ENCODE results near the gene MYCN.
"Not testable (repeated sequence)": the region's sequence is repeated elsewhere in the genome, so short reads cannot be mapped to it uniquely, and the experiment has no call there.

MYCN gene

DNA sequence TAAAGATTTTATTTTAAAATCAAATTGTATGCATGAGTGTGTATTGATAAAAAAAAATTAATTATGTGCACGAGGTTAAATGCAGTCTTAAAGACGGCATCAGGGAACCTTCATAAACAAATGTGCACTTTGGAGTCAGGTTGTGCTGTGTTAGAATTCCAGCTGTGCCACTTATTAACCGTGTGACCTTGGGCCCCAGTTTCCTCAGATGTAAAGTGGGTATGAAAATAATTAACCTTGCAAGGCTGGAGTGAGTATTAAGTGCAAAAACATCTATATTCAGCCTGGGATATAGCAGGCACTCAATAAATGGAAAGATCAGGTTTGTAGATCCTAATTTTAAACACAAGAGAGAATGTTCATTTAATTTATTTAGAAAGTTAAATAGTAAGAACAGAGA lies 14.5 kb upstream of the MYCN start:
- TF ChIP-seq, protein P1, sequence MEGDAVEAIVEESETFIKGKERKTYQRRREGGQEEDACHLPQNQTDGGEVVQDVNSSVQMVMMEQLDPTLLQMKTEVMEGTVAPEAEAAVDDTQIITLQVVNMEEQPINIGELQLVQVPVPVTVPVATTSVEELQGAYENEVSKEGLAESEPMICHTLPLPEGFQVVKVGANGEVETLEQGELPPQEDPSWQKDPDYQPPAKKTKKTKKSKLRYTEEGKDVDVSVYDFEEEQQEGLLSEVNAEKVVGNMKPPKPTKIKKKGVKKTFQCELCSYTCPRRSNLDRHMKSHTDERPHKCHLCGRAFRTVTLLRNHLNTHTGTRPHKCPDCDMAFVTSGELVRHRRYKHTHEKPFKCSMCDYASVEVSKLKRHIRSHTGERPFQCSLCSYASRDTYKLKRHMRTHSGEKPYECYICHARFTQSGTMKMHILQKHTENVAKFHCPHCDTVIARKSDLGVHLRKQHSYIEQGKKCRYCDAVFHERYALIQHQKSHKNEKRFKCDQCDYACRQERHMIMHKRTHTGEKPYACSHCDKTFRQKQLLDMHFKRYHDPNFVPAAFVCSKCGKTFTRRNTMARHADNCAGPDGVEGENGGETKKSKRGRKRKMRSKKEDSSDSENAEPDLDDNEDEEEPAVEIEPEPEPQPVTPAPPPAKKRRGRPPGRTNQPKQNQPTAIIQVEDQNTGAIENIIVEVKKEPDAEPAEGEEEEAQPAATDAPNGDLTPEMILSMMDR (IDR thresholded peaks at IDR 0.05; ENCODE audit: control insufficient read depth, insufficient read depth, low read depth, low read length, missing control alignments): no peak
- no peak for DNase-seq (ENCODE audit: low read depth)
- H3K4me3 ChIP-seq (ENCODE audit: control insufficient read depth, low read depth, low read length): no peak overlapping the region

DNA sequence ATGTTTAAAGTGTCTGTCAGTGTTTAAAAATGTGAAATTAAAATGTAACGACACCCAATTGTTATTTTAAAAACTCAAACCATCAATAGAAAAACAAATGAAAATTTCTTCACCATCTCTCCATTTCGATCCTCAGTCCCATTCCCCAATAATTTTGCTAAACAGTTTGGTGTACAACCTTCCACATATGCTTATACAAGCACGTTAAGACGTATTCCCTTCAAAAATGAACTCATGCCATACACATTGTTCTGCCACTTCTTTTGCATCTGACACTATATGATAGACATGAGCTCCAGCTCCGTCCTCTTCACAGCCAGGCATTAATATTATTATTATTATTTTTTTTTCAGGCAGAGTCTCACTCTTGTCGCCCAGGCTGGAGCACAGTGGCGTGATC lies 14.1 kb upstream of the MYCN start:
- TF ChIP-seq, protein P1 (IDR thresholded peaks at IDR 0.05; ENCODE audit: control insufficient read depth, insufficient read depth, low read depth, low read length, missing control alignments): no peak
- no peak for DNase-seq (ENCODE audit: low read depth)
- H3K4me3 ChIP-seq (ENCODE audit: control insufficient read depth, low read depth, low read length): no peak overlapping the region

DNA sequence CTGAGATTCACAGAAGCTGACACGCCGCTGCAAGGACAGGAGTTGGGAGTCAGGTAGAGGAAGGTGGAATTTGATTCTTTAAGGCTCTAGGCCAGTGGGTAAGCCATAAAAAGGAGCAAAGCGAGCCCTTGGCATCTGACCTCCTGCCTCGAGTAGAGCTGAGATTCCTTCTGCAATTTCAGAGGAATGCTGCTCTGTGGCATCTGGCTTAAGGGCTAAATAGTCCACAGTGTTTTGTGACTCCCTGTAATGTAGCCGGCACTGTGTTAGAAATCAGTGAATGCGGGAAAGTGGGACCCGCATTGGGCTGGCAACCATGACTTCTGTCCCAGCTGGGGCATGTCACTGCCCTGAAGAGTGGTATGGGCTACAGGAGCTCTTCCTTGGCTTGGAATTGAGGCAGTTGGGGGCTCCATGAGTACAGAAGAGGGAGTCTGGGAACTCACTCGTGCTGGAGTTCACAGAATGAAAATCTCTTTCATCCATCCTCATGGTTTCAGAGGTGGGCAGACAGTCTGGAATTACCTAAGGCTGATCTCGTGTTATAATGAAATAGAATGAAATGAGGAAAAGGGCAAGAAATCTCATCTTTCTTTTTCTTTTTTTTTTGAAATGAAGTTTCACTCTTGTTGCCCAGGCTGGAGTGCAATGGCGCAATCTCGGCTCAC lies 12.7 kb upstream of the MYCN start:
- TF ChIP-seq, protein P1 (IDR thresholded peaks at IDR 0.05; ENCODE audit: control insufficient read depth, insufficient read depth, low read depth, low read length, missing control alignments): no peak
- no peak for DNase-seq (ENCODE audit: low read depth)
- H3K4me3 ChIP-seq (ENCODE audit: control insufficient read depth, low read depth, low read length): no peak overlapping the region

DNA sequence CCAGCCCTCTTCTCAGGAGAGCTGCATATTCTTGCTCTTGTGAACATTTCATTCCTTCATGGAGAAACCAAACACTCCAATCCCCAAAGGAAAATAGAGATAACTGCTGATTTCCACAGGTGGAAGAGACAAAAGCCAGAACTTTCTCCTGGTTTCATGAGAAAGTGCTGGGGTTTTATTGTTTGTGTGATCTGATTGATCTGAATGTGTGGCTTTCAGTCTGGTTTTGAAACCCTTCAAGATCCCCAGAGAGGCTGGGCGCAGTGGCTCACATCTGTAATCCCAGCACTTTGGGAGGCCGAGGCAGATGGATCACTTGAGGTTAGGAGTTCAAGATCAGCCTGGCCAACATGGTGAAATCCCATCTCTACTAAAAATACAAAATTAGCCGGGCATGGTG lies 11.3 kb upstream of the MYCN start:
- not testable (repeated sequence) for H3K4me3 ChIP-seq (ENCODE audit: control insufficient read depth, low read depth, low read length); DNase-seq (ENCODE audit: low read depth)

DNA sequence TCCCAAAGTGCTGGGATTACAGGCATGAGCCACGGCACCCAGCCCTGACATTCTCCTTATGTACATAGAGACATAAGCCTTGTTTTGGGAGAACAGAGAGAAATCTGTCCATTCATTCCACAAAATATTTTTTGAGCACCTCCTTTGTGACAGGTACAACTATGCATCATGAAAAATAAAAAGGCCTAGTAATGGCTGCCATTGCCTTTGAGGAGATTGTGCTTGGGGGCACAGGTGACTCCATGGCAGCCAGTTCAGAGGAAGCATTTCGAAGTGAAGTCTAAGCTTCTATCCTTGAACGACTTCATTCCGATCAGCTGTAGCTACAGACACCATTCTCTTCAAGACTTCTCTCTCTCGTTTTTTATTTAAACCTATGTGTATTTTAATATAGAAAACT lies 10.5 kb upstream of the MYCN start:
- DNase-seq (ENCODE audit: low read depth): no peak
- TF ChIP-seq, protein P1 (IDR thresholded peaks at IDR 0.05; ENCODE audit: control insufficient read depth, insufficient read depth, low read depth, low read length, missing control alignments): no peak
- no peak overlapping the region for H3K4me3 ChIP-seq (ENCODE audit: control insufficient read depth, low read depth, low read length)

DNA sequence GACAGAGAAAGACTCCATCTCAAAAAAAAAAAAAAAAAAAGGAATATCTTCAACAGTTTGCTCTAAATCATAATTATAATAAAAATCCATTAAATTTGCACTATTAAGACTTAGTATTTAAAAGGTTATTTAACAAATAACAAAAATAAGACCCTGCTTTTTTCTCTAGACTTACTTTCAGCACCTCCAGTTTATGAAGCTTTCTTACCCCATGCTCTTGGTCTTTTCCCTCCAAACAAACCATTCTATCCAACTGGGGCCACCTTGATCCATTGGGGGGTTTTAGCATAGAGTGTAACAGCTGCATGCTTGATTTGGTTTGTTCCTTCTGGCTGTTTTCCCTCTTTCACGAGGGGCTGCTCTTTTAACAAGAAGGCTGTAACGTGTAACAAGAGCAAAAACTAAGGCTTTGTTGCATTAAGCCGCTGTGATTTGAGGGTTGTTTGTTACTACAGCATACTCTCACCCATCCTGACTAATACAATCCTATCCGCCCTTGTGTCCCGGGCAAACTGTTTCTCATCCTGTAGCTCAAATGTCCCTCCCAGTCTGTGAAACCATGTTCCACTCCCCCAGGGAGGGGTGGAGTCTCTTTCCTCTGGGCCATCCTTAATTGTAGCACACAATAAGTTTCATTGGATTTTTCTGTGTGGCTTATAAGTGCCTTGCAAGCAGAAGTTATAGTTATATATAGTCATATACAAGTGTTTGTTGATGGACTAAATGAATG lies 9.6 kb upstream of the MYCN start:
- H3K4me3 ChIP-seq (ENCODE audit: control insufficient read depth, low read depth, low read length): no peak overlapping the region
- no peak for DNase-seq (ENCODE audit: low read depth)
- TF ChIP-seq, protein P1 (IDR thresholded peaks at IDR 0.05; ENCODE audit: control insufficient read depth, insufficient read depth, low read depth, low read length, missing control alignments): no peak

DNA sequence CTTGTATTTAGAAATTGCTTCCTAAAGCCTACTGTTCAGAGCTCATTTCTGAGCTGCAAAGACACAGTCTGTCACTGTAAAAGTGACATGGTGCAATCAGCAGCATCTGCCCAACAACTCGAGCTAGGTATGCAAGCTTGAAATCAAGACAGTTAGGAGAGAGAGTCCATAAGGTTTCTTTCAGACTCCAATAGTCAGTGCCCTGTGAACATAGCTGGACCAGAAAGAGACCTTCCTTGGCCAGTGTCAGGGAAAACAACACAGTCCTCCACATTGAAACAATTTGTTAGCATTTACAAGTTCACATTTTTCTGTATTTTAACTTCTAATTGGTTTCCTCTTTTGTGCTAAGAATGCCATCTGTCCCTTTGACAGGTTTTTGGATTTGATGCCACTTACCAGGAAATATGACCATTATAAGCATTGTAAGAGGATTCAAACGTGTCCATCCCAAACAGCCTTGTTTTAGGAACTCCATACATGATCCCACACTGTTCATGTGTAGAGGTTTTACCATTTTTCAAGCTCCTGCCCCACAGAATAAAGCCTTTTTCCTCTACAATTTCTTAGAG lies 8.9 kb upstream of the MYCN start:
- DNase-seq (ENCODE audit: low read depth): no peak
- TF ChIP-seq, protein P1 (IDR thresholded peaks at IDR 0.05; ENCODE audit: control insufficient read depth, insufficient read depth, low read depth, low read length, missing control alignments): no peak

More for the DNA sequence above, 8.9 kb upstream of the MYCN start:
- H3K4me3 ChIP-seq (ENCODE audit: control insufficient read depth, low read depth, low read length): no peak overlapping the region
